PC-3 (cell line): ENCODE results near the gene ARMC12. TPM values are rescaled to one million over a fixed set of nuclear protein-coding genes. Genes with fewer than 3 reads are reported as not detected.

Experiments used
- ATAC-seq: fragments of 200-7000 bp; cut with Tn5 transposase; 2 replicates; pipeline ENCODE4 v1.9.1; 2020; ENCODE audit warnings: mild to moderate bottlenecking, moderate library complexity
- BruUV-seq: library from RNA; stranded (reverse); fragments of 400-500 nt; replicated peaks from 2 replicates; lab custom pipeline; 2021; lab: Mats Ljungman, UMichigan
- CTCF ChIA-PET: fragments of 300-600 bp; sonication (Branson Sonifier 250); formaldehyde crosslinking; loops from one replicate; lab custom pipeline; 2022; ENCODE audit warnings: antibody characterized with exemption; lab: Charles Lee
- POLR2A ChIA-PET: fragments of 300-600 bp; sonication (Branson Sonifier 250); formaldehyde crosslinking; loops from one replicate; lab custom pipeline; 2022; ENCODE audit warnings: antibody characterized with exemption; ENCODE audit not compliant: unreplicated experiment; lab: Charles Lee
- DNase-seq: peaks from one replicate; pipeline ENCODE4 v3.0.0-alpha.2; 2015
- H2AFZ ChIP-seq: fragments of 300-600 bp; sonication (generic); 2 replicates; pipeline ENCODE4 v1.6.0; 2016; ENCODE audit warnings: antibody characterized with exemption, low read length
- H3F3A ChIP-seq: fragments of 300-600 bp; sonication (generic); one replicate; pipeline ENCODE4 v1.6.0; 2017; ENCODE audit warnings: antibody characterized with exemption, low read length, control low read depth, mild to moderate bottlenecking; ENCODE audit not compliant: unreplicated experiment
- H3K27ac ChIP-seq: fragments of 300-600 bp; sonication (generic); 2 replicates; pipeline ENCODE4 v1.5.1; 2016; ENCODE audit warnings: mild to moderate bottlenecking, low read length
- H3K27me3 ChIP-seq: fragments of 300-600 bp; sonication (generic); 2 replicates; pipeline ENCODE4 v1.6.1; 2016; ENCODE audit warnings: low read length, mixed read lengths
- H3K36me3 ChIP-seq: fragments of 300-600 bp; sonication (generic); 2 replicates; pipeline ENCODE4 v1.6.1; 2016; ENCODE audit warnings: low read depth, mixed run types, low read length, mixed read lengths
- H3K4me1 ChIP-seq: fragments of 300-600 bp; sonication (generic); 2 replicates; pipeline ENCODE4 v1.5.1; 2016; ENCODE audit warnings: low read length; ENCODE audit not compliant: insufficient read depth
- H3K4me2 ChIP-seq: fragments of 300-600 bp; sonication (generic); 2 replicates; pipeline ENCODE4 v1.6.0; 2016; ENCODE audit warnings: low read length
- H3K4me3 ChIP-seq: fragments of 300-600 bp; sonication (generic); 2 replicates; pipeline ENCODE4 v1.5.1; 2016; ENCODE audit warnings: mild to moderate bottlenecking, low read length, mixed read lengths
- H3K79me2 ChIP-seq: fragments of 300-600 bp; sonication (generic); 2 replicates; pipeline ENCODE4 v1.6.1; 2017; ENCODE audit warnings: low read length, mixed read lengths
- H3K9ac ChIP-seq: fragments of 300-600 bp; sonication (generic); 2 replicates; pipeline ENCODE4 v1.6.0; 2016; ENCODE audit warnings: mild to moderate bottlenecking, low read length
- H3K9me2 ChIP-seq: fragments of 300-600 bp; sonication (generic); replicated peaks from 2 replicates; pipeline ENCODE4 v1.6.1; 2016; ENCODE audit warnings: mixed run types, low read length, mixed read lengths
- H3K9me3 ChIP-seq: fragments of 300-600 bp; sonication (generic); 2 replicates; pipeline ENCODE4 v1.6.1; 2016; ENCODE audit warnings: low read length, mixed read lengths
- H4K20me1 ChIP-seq: fragments of 300-600 bp; sonication (generic); 2 replicates; pipeline ENCODE4 v1.6.1; 2016; ENCODE audit warnings: low read length, mixed read lengths
- EZH2 ChIP-seq: fragments of 300-600 bp; sonication (generic); IDR thresholded peaks from one replicate; pipeline ENCODE4 v1.6.1; 2017; ENCODE audit warnings: antibody characterized with exemption, mild to moderate bottlenecking, low read length; ENCODE audit not compliant: unreplicated experiment
- EZH2phosphoT487 ChIP-seq: fragments of 300-600 bp; sonication (generic); IDR thresholded peaks from 2 replicates; pipeline ENCODE4 v1.6.1; 2018; ENCODE audit warnings: mild to moderate bottlenecking, antibody characterized with exemption, low read length, borderline replicate concordance
- intact Hi-C: fragments of 100-400 bp; cut with micrococcal nuclease; formaldehyde crosslinking; loops from 2 replicates; pipeline ENCODE4 v1.9.0; 2023
- total RNA-seq: library from RNA; depleted of rRNA; stranded (reverse); fragments of >200 nt; gene quantifications from 2 replicates; pipeline ENCODE4 v1.2.3, GENCODE V29; 2014
- TF ChIP-seq, protein P1 (sequence below): fragments of 300-600 bp; sonication (generic); conservative IDR thresholded peaks from 2 replicates; pipeline ENCODE4 v1.5.1; 2017; ENCODE audit warnings: antibody characterized with exemption, low read depth, mild to moderate bottlenecking, low read length

ARMC12 gene
- total RNA-seq, 1 experiment from 2014 or later: not detected

DNA sequence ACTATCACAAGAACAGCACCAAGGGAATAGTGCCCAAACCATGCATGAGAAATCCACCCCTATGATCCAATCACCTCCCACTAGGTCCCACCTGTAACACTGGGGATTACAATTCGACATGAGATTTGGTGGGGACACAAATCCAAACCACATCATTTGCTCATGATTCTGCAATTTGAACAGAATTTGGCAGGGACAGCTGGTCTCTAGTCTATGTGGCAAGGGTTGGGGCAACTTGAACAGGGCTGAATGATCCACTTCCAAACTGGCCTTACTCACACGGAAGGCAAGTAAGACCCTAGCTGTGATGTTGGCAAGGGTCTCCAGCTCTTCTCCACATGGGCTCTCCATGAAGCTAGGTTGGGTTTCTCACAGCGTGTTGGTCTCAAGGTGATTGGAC is 38.0 kb upstream of the ARMC12 start:
- H3K4me1 ChIP-seq: no peaks in the 10 kb centered on the region
- TF ChIP-seq EZH2: no peak
- no peak for TF ChIP-seq EZH2phosphoT487
- TF ChIP-seq, protein P1, sequence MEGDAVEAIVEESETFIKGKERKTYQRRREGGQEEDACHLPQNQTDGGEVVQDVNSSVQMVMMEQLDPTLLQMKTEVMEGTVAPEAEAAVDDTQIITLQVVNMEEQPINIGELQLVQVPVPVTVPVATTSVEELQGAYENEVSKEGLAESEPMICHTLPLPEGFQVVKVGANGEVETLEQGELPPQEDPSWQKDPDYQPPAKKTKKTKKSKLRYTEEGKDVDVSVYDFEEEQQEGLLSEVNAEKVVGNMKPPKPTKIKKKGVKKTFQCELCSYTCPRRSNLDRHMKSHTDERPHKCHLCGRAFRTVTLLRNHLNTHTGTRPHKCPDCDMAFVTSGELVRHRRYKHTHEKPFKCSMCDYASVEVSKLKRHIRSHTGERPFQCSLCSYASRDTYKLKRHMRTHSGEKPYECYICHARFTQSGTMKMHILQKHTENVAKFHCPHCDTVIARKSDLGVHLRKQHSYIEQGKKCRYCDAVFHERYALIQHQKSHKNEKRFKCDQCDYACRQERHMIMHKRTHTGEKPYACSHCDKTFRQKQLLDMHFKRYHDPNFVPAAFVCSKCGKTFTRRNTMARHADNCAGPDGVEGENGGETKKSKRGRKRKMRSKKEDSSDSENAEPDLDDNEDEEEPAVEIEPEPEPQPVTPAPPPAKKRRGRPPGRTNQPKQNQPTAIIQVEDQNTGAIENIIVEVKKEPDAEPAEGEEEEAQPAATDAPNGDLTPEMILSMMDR: no peak
- H4K20me1 ChIP-seq: no peaks in the 10 kb centered on the region
- no peaks in the 10 kb centered on the region for H3K36me3 ChIP-seq
- H3K9me2 ChIP-seq: no peaks in the 10 kb centered on the region
- ChIA-PET POLR2A (interaction anchor here (0.6 kb wide), 1 partner anchor 16 kb away, joined by 9 read pairs; no protein-coding TSS in a partner anchor), CTCF (no interaction called here)
- no peaks in the 10 kb centered on the region for H3K27me3 ChIP-seq
- DNase-seq (no peak), ATAC-seq (no peak)
- intact Hi-C loops: no loop called here
- H3K9ac ChIP-seq: no peak overlapping the region
- no peak overlapping the region for H3K4me2 ChIP-seq
- no peaks in the 10 kb centered on the region; the same call in 1 of the 2 replicates for H3K9me3 ChIP-seq
- H3K79me2 ChIP-seq: no peaks in the 10 kb centered on the region
- H3K27ac ChIP-seq: no peak overlapping the region
- H2AFZ ChIP-seq: no peak overlapping the region
- H3K4me3 ChIP-seq: no peak overlapping the region
- no TSS peak for BruUV-seq
- no peaks in the 10 kb centered on the region for H3F3A ChIP-seq

DNA sequence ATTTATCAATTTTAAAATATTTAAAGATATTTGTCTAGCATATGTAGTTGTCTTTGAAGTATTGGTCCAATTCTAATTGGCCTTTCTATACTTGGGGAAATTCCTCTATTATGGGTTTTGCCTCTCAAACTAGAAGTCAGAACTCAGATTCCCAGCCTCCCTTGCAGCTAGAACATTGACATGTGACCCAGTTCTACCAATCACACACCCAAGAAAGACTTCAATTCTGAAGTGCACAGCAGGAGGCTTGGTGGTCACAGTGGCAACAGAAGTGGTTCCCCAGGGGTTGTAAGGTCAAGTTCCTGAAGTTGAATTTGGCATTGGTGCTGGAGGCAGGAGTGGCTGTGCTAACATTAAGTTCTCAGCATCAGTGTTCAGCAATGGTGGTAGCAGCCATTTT is 33.3 kb upstream of the ARMC12 start:
- DNase-seq (no peak), ATAC-seq (no peak)
- no TSS peak for BruUV-seq
- no peak overlapping the region for H3K4me2 ChIP-seq
- H3K27ac ChIP-seq: no peak overlapping the region
- ChIA-PET POLR2A (no interaction called here), CTCF (no interaction called here)
- no peaks in the 10 kb centered on the region for H3K27me3 ChIP-seq
- no peaks in the 10 kb centered on the region for H3K79me2 ChIP-seq
- no peak overlapping the region for H3K4me3 ChIP-seq
- H3K9me2 ChIP-seq: no peaks in the 10 kb centered on the region
- TF ChIP-seq, protein P1: no peak
- TF ChIP-seq EZH2phosphoT487 (no peak), EZH2 (no peak)
- no peaks in the 10 kb centered on the region for H4K20me1 ChIP-seq
- H3K9me3 ChIP-seq: no peaks in the 10 kb centered on the region
- intact Hi-C loops: no loop called here
- no peaks in the 10 kb centered on the region for H3K4me1 ChIP-seq
- H3K9ac ChIP-seq: no peak overlapping the region
- H3K36me3 ChIP-seq: no peaks in the 10 kb centered on the region
- no peak overlapping the region for H2AFZ ChIP-seq
- no peaks in the 10 kb centered on the region for H3F3A ChIP-seq

DNA sequence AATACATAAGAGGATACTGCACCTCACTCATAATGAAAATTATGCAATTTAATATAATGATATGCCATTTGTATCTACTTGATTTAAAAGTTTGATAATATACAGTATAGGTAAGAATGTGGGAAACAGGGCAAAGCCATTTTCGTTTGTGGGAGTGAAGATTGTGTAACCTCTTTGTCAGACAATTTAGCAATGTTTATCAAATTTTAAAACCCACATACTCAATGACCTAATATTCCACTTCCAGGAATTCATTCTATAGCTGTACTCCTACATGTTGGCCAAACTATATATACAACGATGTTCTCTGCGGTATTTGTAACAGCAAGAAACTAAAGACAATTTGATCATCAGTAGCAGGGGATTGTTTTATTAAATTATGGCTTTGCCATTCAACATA is 30.4 kb upstream of the ARMC12 start:
- Histone ChIP-seq H3K9me2 (no peaks in the 10 kb centered on the region), H3K79me2 (no peaks in the 10 kb centered on the region), H3K4me1 (no peaks in the 10 kb centered on the region), H2AFZ (no peak overlapping the region), H3K4me2 (no peak overlapping the region), H3K4me3 (no peak overlapping the region), H3K9ac (no peak overlapping the region), H3K27me3 (no peaks in the 10 kb centered on the region), H3F3A (no peaks in the 10 kb centered on the region), H3K9me3 (no peaks in the 10 kb centered on the region), H4K20me1 (no peaks in the 10 kb centered on the region), H3K36me3 (no peaks in the 10 kb centered on the region), H3K27ac (no peak overlapping the region)
- ChIA-PET POLR2A (no interaction called here), CTCF (no interaction called here)
- TF ChIP-seq, protein P1: no peak
- TF ChIP-seq EZH2phosphoT487 (no peak), EZH2 (no peak)
- DNase-seq (no peak), ATAC-seq (no peak)
- no TSS peak for BruUV-seq
- intact Hi-C loops: no loop called here
